DMS 273 treated with DMSO at 0.1 percent for 48 hours (cell line): ENCODE results near the gene NAP1L4.

ENCODE experiments used
- DNase-seq: peaks from one replicate; lab custom pipeline; 2025; lab: John Stamatoyannopoulos, UW

Gene NAP1L4

GRCh38 chr11:2922655-2923054 lies 69.5 kb downstream of the NAP1L4 start:
- no peak for DNase-seq

- DNase-seq, result no peak
Observed at GRCh38 chr11:2921742-2922493, 70.2 kb downstream of the NAP1L4 start.

GRCh38 chr11:2921261-2921660 lies 70.9 kb downstream of the NAP1L4 start:
- DNase-seq, result no peak

GRCh38 chr11:2920343-2920742 lies 71.8 kb downstream of the NAP1L4 start:
- DNase-seq, result no peak

- no peak for DNase-seq
Observed at GRCh38 chr11:2919837-2920236, 72.3 kb downstream of the NAP1L4 start.

GRCh38 chr11:2919188-2919587 lies 72.9 kb downstream of the NAP1L4 start:
- DNase-seq, result no peak

- DNase-seq, result no peak
Observed at GRCh38 chr11:2917842-2918490, 74.2 kb downstream of the NAP1L4 start.

- no peak for DNase-seq
Observed at GRCh38 chr11:2916892-2917645, 75.1 kb downstream of the NAP1L4 start.

- no peak for DNase-seq
Observed at GRCh38 chr11:2916114-2916891, 75.8 kb downstream of the NAP1L4 start.

GRCh38 chr11:2915473-2915872 lies 76.7 kb downstream of the NAP1L4 start:
- DNase-seq, result no peak

GRCh38 chr11:2914455-2915195 lies 77.5 kb downstream of the NAP1L4 start:
- DNase-seq, result no peak

- DNase-seq, result no peak
Observed at GRCh38 chr11:2913776-2914175, 78.4 kb downstream of the NAP1L4 start.

- DNase-seq, result no peak
Observed at GRCh38 chr11:2913019-2913431, 79.1 kb downstream of the NAP1L4 start.

GRCh38 chr11:2912498-2912897 lies 79.6 kb downstream of the NAP1L4 start:
- no peak for DNase-seq

- DNase-seq, result no peak
Observed at GRCh38 chr11:2911785-2912391, 80.2 kb downstream of the NAP1L4 start.

- DNase-seq, result no peak
Observed at GRCh38 chr11:2911088-2911784, 80.9 kb downstream of the NAP1L4 start.

GRCh38 chr11:2910401-2910955 lies 81.7 kb downstream of the NAP1L4 start:
- no peak for DNase-seq

- DNase-seq, result no peak
Observed at GRCh38 chr11:2909133-2909902, 82.8 kb downstream of the NAP1L4 start.

GRCh38 chr11:2908130-2908529 lies 84.0 kb downstream of the NAP1L4 start:
- no peak for DNase-seq
